Endometrium (tissue), 2 donors: ENCODE measurements around the gene KANTR.

Experiments used
- FAIRE-seq: peaks from 2 replicates; lab custom pipeline; 2012; peaks lifted over from hg19 to GRCh38; lab: Jason Lieb, UNC
- donor health status: control.
- donor health status: control.

The KANTR gene

DNA sequence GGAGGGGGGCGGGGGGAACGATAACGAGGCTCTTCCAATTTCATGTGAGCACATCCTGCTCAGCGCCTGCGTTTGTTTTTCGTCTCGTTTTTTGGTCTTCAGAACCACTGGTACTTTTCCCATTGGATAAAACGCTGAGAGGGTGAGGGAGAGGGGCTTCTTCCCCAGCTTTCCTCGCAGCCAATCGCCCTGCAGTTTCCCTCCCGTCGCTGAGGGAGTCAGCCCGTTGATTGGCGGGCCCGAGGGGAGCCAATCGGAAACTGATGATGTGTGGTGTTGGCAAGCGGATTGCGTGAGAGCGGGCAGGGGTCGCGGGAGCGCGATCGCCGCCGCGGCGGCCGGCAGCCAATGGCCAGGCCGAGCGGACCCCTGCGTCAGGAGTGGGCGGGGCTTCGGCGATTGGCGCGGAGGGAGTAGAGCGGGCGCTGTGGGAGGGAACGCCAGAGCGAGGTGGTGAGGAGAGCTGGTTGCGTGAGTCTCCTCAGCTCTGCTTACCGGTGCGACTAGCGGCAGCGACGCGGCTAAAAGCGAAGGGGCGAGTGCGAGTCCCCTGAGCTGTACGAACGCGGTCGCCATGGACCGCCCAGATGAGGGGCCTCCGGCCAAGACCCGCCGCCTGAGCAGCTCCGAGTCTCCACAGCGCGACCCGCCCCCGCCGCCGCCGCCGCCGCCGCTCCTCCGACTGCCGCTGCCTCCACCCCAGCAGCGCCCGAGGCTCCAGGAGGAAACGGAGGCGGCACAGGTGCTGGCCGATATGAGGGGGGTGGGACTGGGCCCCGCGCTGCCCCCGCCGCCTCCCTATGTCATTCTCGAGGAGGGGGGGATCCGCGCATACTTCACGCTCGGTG lies 11.8 kb upstream of the KANTR start, which contains the start of gene TSPYL2:
TSPYL2 (plus strand) TSS at position 443 of the 848 bp plus-strand sequence; CDS start at position 575, 132 bp downstream.
- no peak for FAIRE-seq

DNA sequence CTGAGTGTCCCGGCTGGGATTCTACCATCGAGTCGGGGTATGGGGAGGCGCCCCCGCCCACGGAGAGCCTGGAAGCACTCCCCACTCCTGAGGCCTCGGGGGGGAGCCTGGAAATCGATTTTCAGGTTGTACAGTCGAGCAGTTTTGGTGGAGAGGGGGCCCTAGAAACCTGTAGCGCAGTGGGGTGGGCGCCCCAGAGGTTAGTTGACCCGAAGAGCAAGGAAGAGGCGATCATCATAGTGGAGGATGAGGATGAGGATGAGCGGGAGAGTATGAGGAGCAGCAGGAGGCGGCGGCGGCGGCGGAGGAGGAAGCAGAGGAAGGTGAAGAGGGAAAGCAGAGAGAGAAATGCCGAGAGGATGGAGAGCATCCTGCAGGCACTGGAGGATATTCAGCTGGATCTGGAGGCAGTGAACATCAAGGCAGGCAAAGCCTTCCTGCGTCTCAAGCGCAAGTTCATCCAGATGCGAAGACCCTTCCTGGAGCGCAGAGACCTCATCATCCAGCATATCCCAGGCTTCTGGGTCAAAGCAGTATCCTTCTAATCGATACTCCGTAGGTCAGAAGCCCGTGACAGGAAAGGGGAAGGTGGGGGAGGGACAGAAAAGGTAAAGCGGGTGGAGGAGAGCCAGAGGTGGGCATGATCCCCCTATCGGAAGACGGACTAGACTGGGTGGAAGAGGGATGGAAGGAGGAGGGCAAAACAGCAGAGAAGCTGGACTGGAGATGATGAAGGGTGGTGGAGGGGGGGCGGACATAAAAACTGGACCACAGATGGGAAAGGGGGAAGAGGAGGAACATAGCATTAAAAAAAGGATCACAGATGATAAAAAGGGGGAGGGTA lies 10.9 kb upstream of the KANTR start:
- no peak for FAIRE-seq

GRCh38 chrX:53084043-53084570 lies 9.8 kb upstream of the KANTR start:
- no peak for FAIRE-seq

DNA sequence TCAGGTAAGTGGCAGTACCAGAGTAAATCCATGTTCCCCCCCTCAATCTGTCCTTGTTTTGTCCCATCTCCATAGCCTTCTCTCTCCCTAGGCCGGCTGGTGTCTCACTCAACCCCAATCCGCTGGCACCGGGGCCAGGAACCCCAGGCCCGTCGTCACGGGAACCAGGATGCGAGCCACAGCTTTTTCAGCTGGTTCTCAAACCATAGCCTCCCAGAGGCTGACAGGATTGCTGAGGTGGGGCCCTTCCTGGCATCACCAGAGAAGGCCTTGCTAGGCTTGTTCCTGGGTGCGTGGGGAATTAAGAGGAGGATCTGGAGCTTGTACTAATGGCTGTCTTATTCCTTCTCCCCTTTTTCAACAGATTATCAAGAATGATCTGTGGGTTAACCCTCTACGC lies 9.1 kb upstream of the KANTR start:
- no peak for FAIRE-seq

DNA sequence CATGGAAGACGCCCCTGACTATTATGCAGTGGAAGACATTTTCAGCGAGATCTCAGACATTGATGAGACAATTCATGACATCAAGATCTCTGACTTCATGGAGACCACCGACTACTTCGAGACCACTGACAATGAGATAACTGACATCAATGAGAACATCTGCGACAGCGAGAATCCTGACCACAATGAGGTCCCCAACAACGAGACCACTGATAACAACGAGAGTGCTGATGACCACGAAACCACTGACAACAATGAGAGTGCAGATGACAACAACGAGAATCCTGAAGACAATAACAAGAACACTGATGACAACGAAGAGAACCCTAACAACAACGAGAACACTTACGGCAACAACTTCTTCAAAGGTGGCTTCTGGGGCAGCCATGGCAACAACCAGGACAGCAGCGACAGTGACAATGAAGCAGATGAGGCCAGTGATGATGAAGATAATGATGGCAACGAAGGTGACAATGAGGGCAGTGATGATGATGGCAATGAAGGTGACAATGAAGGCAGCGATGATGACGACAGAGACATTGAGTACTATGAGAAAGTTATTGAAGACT lies 8.2 kb upstream of the KANTR start:
- FAIRE-seq, result no peak

GRCh38 chrX:53086464-53086863 lies 7.5 kb upstream of the KANTR start:
- no peak for FAIRE-seq

GRCh38 chrX:53087388-53087831 lies 6.5 kb upstream of the KANTR start:
- FAIRE-seq, result no peak

- FAIRE-seq, result no peak
Observed at GRCh38 chrX:53088136-53088974, 5.6 kb upstream of the KANTR start.

DNA sequence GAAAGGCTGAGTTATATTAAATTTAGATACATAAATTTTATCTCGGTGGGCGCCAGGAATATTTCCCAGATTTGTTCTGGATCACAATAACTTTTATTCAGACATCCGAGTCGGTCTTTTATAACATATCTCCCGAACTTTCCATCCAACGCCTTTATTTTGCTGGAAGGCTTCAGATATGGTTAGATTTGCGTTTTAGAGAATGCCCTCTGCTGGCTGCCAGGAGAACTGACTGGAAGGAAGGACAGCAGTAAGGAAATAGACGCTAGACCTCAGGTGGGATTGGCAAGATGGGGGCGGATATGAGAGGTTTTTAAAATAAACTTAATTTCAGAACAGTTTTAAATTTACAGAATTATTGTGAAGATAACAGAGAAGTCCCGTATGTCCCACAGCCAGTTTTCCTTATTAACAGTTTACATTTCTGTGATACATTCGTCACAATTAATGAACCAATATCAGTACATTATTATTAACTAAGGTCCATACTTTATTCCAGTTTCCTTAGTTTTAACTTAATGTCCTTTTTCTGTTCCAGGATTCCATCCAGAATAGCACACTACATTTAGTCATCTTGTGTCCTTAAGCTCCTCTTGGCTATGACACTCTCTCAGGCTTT lies 4.6 kb upstream of the KANTR start:
- peak; percentile 21 for FAIRE-seq

DNA sequence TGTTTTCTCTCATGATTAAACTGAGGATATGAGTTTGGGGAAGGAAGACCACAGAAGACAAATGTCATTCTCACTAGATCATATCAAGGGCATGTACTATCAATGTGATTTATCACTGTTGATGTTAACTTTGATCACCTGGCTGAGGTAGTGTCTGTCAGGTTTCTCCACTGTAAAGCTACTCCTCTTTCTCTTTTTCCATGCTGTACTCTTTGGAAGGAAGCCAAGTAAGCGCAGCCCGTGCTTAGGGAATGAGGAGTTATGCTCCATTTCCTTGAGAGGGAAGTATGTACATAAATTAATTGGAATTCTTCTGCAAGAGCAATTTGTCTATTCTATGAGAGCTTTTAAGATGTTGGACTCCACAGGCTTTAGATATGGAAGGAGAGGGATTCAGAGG lies 4.0 kb upstream of the KANTR start:
- no peak for FAIRE-seq

- no peak for FAIRE-seq
Observed at GRCh38 chrX:53091354-53091753, 2.6 kb upstream of the KANTR start.

- FAIRE-seq, result no peak
Observed at GRCh38 chrX:53093177-53093655, 726 bp upstream of the KANTR start.

DNA sequence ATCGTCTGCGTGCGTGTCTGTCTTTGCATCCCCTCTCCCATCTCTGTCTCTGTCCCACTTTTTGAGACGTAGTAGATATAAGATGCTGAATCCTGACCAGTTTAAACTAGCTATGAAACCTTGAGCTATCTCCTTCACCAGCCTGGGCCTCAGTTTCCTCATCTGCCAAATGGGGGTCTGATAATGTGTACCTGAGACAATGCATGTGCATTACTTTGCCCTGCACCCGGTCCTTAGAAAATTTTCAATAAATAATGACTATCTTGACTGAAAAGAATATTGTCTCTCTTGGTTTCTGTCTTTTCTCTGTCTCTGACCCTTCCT lies 602 bp downstream of the KANTR start:
- FAIRE-seq, result no peak

- FAIRE-seq, result no peak
Observed at GRCh38 chrX:53095796-53096195, 1.9 kb downstream of the KANTR start.

DNA sequence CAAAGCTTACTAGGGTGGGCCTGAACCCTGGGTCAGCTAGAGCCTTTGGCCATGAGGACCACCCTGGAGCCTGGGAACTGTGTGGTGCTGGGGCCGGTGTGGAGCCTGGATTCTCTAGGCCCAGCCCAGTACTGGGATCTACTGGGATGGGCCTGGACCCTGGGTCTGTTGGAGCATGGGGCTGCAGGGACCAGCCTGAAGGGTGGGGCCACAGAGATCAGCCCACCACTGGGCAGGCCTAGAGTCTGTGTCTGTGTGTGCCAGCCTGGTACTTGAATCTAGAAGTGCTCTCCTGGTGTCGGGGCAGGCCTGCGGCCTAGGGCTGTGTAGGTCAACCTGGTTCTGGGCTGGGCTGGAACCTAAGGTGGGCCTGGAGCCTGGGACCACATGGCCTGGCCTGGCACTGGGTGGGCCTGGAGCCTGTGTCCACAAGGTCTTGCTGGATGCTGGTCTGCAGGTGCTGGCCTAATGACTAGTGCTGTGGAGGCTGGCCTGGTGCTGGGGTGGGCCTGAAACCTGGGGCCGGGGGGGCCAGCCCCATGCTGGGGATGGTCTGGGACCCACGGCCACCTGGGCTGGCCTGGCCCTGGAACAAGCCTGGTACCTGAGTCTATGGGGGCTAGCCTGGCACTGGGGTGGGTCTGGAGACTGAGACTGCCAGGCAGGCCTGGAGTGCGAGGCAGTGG lies 21.1 kb downstream of the KANTR start:
- no peak for FAIRE-seq

- FAIRE-seq, result no peak
Observed at GRCh38 chrX:53115550-53115874, 21.6 kb downstream of the KANTR start.

GRCh38 chrX:53116101-53116500 lies 22.2 kb downstream of the KANTR start:
- FAIRE-seq, result no peak

DNA sequence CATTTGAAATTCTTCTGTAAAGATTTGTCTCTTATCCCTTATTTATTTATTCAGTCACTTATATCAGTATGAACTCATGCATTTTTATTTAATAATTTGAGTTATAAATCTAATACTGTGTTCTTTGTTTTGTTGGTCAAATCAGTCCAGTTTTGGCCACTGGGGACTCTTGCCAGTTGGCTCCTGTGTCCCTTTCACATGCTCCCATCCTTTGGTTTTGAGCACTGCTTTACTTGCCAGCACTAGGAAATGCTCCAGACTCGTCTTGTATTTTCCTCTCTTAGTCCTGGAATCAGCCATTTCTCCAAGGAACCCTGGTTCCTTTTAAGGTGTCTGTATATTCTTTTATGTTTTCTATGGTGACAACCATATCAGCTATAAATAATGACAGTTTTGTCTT lies 28.1 kb downstream of the KANTR start:
- no peak for FAIRE-seq

GRCh38 chrX:53125506-53125905 lies 31.6 kb downstream of the KANTR start:
- FAIRE-seq, result peak; percentile 15

GRCh38 chrX:53126377-53126776 lies 32.4 kb downstream of the KANTR start:
- FAIRE-seq, result no peak
